Chondrocyte (in vitro differentiated cells): ENCODE data around the gene PLEKHA6. TPM values are rescaled to one million over a fixed set of nuclear protein-coding genes. Genes with fewer than 3 reads are reported as not detected.

ENCODE experiments used
- DNase-seq: peaks from one replicate; pipeline ENCODE4 v3.0.0; 2021; ENCODE audit warnings: mixed read lengths, low spot score
- H3K27ac Mint-ChIP-seq: one replicate; pipeline ENCODE4 v1.8.0; 2021; ENCODE audit warnings: mild to moderate bottlenecking, moderate library complexity, mixed read lengths; ENCODE audit not compliant: unreplicated experiment
- H3K27me3 Mint-ChIP-seq: 2 replicates; pipeline ENCODE4 v1.8.0; 2021; ENCODE audit warnings: low read depth, mixed read lengths
- H3K36me3 Mint-ChIP-seq: 2 replicates; pipeline ENCODE4 v1.8.0; 2021; ENCODE audit warnings: low read depth, mixed read lengths
- H3K4me1 Mint-ChIP-seq: 2 replicates; pipeline ENCODE4 v1.8.0; 2021; ENCODE audit warnings: low read depth, mild to moderate bottlenecking, mixed read lengths
- H3K4me3 Mint-ChIP-seq: one replicate; pipeline ENCODE4 v1.8.0; 2021; ENCODE audit warnings: mild to moderate bottlenecking, moderate library complexity, mixed read lengths; ENCODE audit not compliant: unreplicated experiment
- H3K9me3 Mint-ChIP-seq: 2 replicates; pipeline ENCODE4 v1.8.0; 2021; ENCODE audit warnings: low read depth, mixed read lengths
- CTCF ChIP-seq: fragments of 200-600 bp; sonication (generic); IDR thresholded peaks from 2 replicates; pipeline ENCODE4 v1.5.0; 2021; ENCODE audit warnings: antibody characterized with exemption, mild to moderate bottlenecking, moderate library complexity
- total RNA-seq: library from RNA; stranded (reverse); gene quantifications from 3 replicates; pipeline ENCODE4 v1.2.1, GENCODE V29; 2021

Gene PLEKHA6
- total RNA-seq, 1 donor from 2014 or later, result 0.15 TPM

GRCh38 chr1:204348722-204349121 is 11.0 kb downstream of the PLEKHA6 start:
- no peak for TF ChIP-seq CTCF
- no peaks in the 10 kb centered on the region for H3K9me3 Mint-ChIP-seq
- H3K36me3 Mint-ChIP-seq, result no peaks in the 10 kb centered on the region
- peaks cover 15% of the 10 kb centered on the region for H3K4me1 Mint-ChIP-seq
- H3K27ac Mint-ChIP-seq, result no peak overlapping the region
- DNase-seq, result no peak
- no peaks in the 10 kb centered on the region for H3K27me3 Mint-ChIP-seq
- no peak overlapping the region for H3K4me3 Mint-ChIP-seq

- Mint-ChIP-seq H3K4me1 (peaks cover 15% of the 10 kb centered on the region), H3K27ac (no peak overlapping the region), H3K27me3 (no peaks in the 10 kb centered on the region), H3K36me3 (no peaks in the 10 kb centered on the region), H3K4me3 (no peak overlapping the region), H3K9me3 (no peaks in the 10 kb centered on the region)
- no peak for DNase-seq
- TF ChIP-seq CTCF, result no peak
Measured at GRCh38 chr1:204348242-204348641, 11.5 kb downstream of the PLEKHA6 start.

- Mint-ChIP-seq H3K27ac (no peak overlapping the region), H3K9me3 (no peaks in the 10 kb centered on the region), H3K36me3 (no peaks in the 10 kb centered on the region), H3K4me3 (no peak overlapping the region), H3K27me3 (no peaks in the 10 kb centered on the region), H3K4me1 (peaks cover 18% of the 10 kb centered on the region)
- no peak for TF ChIP-seq CTCF
- no peak for DNase-seq
Measured at GRCh38 chr1:204345941-204346645, 13.6 kb downstream of the PLEKHA6 start.

- Mint-ChIP-seq H3K27me3 (no peaks in the 10 kb centered on the region), H3K4me1 (peaks cover 13% of the 10 kb centered on the region), H3K4me3 (no peak overlapping the region), H3K27ac (no peak overlapping the region), H3K9me3 (no peaks in the 10 kb centered on the region), H3K36me3 (no peaks in the 10 kb centered on the region)
- no peak for TF ChIP-seq CTCF
- DNase-seq, result no peak
Measured at GRCh38 chr1:204345438-204345841, 14.3 kb downstream of the PLEKHA6 start.

GRCh38 chr1:204344665-204345355 is 14.9 kb downstream of the PLEKHA6 start:
- no peaks in the 10 kb centered on the region for H3K9me3 Mint-ChIP-seq
- H3K4me1 Mint-ChIP-seq, result peaks cover 13% of the 10 kb centered on the region
- no peak for TF ChIP-seq CTCF
- no peak overlapping the region for H3K4me3 Mint-ChIP-seq
- no peak overlapping the region for H3K27ac Mint-ChIP-seq
- H3K27me3 Mint-ChIP-seq, result no peaks in the 10 kb centered on the region
- DNase-seq, result no peak
- no peaks in the 10 kb centered on the region for H3K36me3 Mint-ChIP-seq
